HG03025 (cell line): ENCODE data around the gene BPNT1.

Experiments used
- ATAC-seq: cut with Tn5 transposase; IDR thresholded peaks from one replicate; pipeline ENCODE4 v1.9.1; 2021; ENCODE audit warnings: mild to moderate bottlenecking, moderate library complexity; ENCODE audit not compliant: unreplicated experiment, low FRiP score

BPNT1 gene

DNA sequence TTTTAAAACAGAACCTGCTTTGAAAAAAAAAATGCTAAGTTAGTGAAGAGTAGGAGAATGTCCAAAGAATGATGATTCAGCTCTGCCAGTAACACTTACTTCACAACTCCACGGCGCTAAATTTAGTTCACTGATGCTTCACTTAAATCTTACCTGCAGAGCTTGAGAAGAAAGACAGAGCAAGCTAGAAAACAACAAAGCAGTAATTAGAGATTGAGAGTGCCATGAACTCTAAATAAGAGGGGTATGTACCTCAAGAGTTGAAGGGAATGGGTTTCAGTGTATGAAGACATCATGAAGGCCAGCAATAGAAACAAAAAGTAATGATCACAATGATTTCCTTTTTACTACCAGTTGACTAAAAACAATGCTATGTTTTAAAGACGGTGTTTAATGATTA is 76.1 kb downstream of the BPNT1 start:
- ATAC-seq: no peak

DNA sequence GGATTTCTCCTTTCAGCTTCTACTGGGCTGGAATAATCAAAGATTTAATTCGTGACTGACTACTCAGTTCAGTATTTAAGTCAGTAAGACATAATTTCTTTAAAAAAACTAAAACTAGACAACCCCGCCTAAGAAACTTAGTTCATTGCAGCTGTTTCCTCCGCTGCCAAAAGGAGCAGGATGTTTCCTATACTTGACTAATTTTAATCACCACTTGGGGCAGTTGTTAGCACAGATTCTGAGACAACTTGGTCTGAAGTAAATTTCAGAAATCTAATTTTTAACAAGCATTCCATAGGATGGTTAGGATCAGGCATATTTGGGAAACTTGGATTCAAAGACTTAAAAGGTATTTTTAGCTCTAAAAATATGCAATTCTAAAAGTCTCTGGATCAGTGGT is 77.3 kb downstream of the BPNT1 start:
- no peak for ATAC-seq

DNA sequence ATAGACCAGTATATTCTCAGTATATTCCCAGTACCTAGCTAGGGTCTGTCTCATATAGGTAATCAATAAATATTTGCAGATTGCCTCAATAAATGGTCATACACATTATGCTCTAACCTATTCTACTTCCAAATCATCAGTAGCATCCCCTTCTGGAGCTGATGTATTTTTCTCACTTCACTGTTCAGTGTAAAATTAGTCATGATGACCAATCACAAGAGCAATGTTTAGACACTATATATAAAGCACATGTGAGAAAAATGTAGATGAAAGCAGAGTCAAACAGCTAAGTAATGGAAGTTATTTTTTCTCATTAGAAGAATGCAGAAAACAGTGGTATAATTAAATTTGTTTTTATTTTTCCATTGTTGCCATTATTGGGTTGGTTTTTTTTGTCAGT is 78.0 kb downstream of the BPNT1 start:
- ATAC-seq: no peak
